GM18505 (cell line): ENCODE results near the gene PLSCR4.

Experiments
- ATAC-seq: cut with Tn5 transposase; IDR thresholded peaks from one replicate; pipeline ENCODE4 v1.9.1; 2021; ENCODE audit not compliant: unreplicated experiment
- POLR2A ChIP-seq: IDR thresholded peaks from 4 replicates; pipeline ENCODE4 v1.6.1; 2011; ENCODE audit warnings: borderline replicate concordance; ENCODE audit not compliant: insufficient read depth, insufficient read length; ENCODE audit errors: extremely low read depth

Gene PLSCR4

GRCh38 chr3:146157325-146158060 lies 93.4 kb downstream of the PLSCR4 start:
- TF ChIP-seq POLR2A, result no peak
- no peak for ATAC-seq

GRCh38 chr3:146156666-146157314 lies 94.1 kb downstream of the PLSCR4 start:
- ATAC-seq, result no peak
- no peak for TF ChIP-seq POLR2A

GRCh38 chr3:146156095-146156494 lies 94.8 kb downstream of the PLSCR4 start:
- TF ChIP-seq POLR2A, result no peak
- ATAC-seq, result no peak

GRCh38 chr3:146154995-146155394 lies 95.9 kb downstream of the PLSCR4 start:
- TF ChIP-seq POLR2A, result no peak
- ATAC-seq, result no peak

- no peak for ATAC-seq
- TF ChIP-seq POLR2A, result no peak
Observed at GRCh38 chr3:146154316-146154715, 96.6 kb downstream of the PLSCR4 start.

GRCh38 chr3:146153429-146153828 lies 97.5 kb downstream of the PLSCR4 start:
- no peak for ATAC-seq
- no peak for TF ChIP-seq POLR2A

- ATAC-seq, result no peak
- no peak for TF ChIP-seq POLR2A
Observed at GRCh38 chr3:146152834-146153233, 98.1 kb downstream of the PLSCR4 start.

GRCh38 chr3:146148468-146148931 lies 102.4 kb downstream of the PLSCR4 start:
- no peak for TF ChIP-seq POLR2A

GRCh38 chr3:146145642-146146041 lies 105.3 kb downstream of the PLSCR4 start:
- ATAC-seq, result no peak
- no peak for TF ChIP-seq POLR2A

More at GRCh38 chr3:146148468-146148931, 102.4 kb downstream of the PLSCR4 start:
- no peak for ATAC-seq

GRCh38 chr3:146142757-146143156 lies 108.1 kb downstream of the PLSCR4 start:
- ATAC-seq, result no peak
- no peak for TF ChIP-seq POLR2A
